ENCODE data around the gene AP1S3.

GRCh38 chr2:223734346-223734745 lies 103.0 kb downstream of the AP1S3 start:
- TF ChIP-seq TARDBP (IDR thresholded peaks at IDR 0.05) (no peak), SP1 (IDR thresholded peaks at IDR 0.05) (no peak), SUZ12 (IDR thresholded peaks at IDR 0.05) (no peak), NFRKB (IDR thresholded peaks at IDR 0.05) (no peak), BHLHE40 (IDR thresholded peaks at IDR 0.05; ENCODE audit: borderline replicate concordance) (no peak), FOXA1 (IDR thresholded peaks at IDR 0.05) (no peak), ELF4 (IDR thresholded peaks at IDR 0.05) (no peak), ZNF384 (IDR thresholded peaks at IDR 0.05) (no peak), FOXM1 (IDR thresholded peaks at IDR 0.05; ENCODE audit: borderline replicate concordance) (no peak), PKNOX1 (IDR thresholded peaks at IDR 0.05) (no peak)

Measured in HEK293T (cell line).